Renal pelvis (tissue), 4 donors: ENCODE data around the gene GCGR. TPM values are rescaled to one million over a fixed set of nuclear protein-coding genes. Genes with fewer than 3 reads are reported as not detected.
"Not testable (repeated sequence)": the region's sequence is repeated elsewhere in the genome, so short reads cannot be mapped to it uniquely, and the experiment has no call there.

ENCODE experiments used
- DNase-seq: peaks from one replicate; pipeline ENCODE4 v3.0.0-alpha.2; 2013
- polyA plus RNA-seq, 3 donors: library from polyadenylated mRNA; unstranded; fragments of 120-200 nt; gene quantifications; one replicate each; pipeline ENCODE4 v1.2.1, GENCODE V29; 2013; ENCODE audit not compliant: insufficient read length in 3 of 3

GCGR gene
- polyA plus RNA-seq, 3 donors, result 11.1 to 14.0 (median 12.1) TPM

- DNase-seq, result no peak
Measured at GRCh38 chr17:81831563-81831956, 27.6 kb downstream of the GCGR start.

GRCh38 chr17:81831957-81832607 lies 28.1 kb downstream of the GCGR start:
- DNase-seq, result no peak

DNA sequence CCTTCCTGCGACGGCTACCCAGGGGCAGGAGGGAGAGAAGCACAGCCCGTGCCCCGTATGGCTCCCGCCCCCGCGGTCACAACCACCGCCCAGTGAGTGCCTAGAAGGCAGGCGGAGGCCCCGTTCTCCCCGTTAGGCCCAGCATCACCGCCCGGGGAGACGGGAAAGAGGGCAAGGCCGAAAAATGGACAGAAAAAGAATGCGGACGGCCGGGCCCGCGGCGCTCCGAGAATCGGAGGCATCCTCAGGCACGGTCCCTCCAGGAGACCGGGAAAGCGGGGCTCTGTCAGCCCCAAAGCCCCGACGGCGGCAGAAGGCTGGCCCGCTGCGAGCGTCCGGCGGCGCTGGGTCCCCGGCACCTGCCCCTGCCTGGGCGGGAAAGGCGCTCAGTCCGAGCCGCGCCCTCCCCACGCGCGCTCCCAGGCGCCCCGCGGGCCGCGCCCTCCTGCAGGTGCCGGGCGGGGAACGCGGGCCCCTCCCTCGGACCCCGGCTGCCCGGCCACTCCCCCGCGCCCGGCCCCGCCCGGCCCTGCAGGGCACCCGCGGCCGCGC lies 28.7 kb downstream of the GCGR start:
- DNase-seq, result no peak

GRCh38 chr17:81833160-81833920 lies 29.4 kb downstream of the GCGR start, which contains the start of gene MCRIP1:
Gene MCRIP1 (minus strand): TSS chr17:81833291. CDS start chr17:81824506, 8,785 bp downstream.
- DNase-seq, result peak; percentile 94

DNA sequence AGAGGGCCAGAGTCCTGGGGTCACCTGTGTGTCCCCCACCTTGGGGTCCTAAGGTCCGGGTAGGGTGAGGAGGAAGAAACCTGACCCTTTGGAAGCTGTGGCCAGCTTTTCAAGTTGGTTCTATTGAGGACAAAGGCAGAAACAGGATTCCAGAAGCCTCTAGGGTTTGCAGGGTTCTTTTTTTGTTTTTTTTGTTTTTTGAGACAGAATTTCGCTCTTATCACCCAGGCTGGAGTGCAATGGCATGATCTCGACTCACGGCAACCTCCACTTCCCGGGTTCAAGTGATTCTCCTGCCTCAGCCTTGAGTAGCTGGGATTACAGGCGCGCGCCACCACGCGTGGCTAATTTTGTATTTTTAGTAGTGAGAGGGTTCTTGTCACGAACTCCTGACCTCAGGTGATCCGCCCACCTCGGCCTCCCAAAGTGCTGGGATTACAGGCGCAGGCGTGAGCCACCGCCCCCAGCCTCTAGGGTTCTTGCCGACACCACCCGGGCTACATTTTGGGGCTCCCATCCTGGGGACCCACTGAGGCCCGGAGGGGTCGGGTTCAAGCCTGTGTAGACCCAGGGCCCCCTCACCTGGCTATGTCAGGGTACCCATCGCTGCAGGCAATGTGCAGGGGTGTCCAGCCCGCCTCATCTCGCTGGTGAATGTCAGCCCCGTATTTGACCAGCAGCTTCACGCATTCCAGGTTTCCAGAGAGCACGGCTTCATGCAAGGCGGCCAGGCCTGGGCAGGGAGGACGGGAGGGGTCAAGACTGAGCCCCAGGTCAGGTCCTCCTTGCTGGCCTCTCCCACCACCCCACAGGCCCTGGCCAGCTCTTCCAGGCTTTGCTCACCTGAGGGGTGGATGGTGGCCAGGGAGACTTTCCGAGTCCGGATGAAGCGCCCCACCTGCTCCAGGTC lies 30.2 kb downstream of the GCGR start:
- DNase-seq, result no peak

DNA sequence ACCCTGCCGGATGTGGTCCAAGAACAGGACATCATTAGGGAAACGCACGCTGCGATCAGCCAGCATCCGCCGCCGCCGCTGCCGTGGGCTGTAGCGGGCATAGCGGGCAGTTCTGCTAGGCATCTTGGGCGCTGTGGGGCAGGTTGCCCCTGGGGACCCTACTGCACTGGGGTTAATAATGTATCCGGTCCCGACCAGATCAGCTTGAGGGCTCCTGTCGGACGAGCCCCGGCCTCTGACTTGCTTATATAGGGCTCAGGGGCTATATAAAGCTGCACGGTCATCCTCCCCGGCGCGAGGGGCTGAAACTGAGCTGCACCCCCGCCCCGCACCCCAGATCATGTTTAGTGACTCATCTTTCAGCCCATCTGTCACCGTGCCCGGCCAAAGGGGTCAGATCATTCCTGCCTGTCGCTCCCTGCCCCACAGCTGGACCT lies 30.9 kb downstream of the GCGR start, which contains the start of gene PPP1R27:
PPP1R27 (minus strand) TSS at position 220 of the 437 bp plus-strand sequence; CDS start at position 123, 97 bp downstream.
- DNase-seq, result no peak

- DNase-seq, result no peak
Measured at GRCh38 chr17:81837641-81838040, 33.7 kb downstream of the GCGR start.

- DNase-seq, result no peak
Measured at GRCh38 chr17:81838753-81839255, 34.9 kb downstream of the GCGR start.

- no peak for DNase-seq
Measured at GRCh38 chr17:81839301-81839700, 35.4 kb downstream of the GCGR start.

- DNase-seq, result not testable (repeated sequence)
Measured at GRCh38 chr17:81840059-81840458, 36.1 kb downstream of the GCGR start.

DNA sequence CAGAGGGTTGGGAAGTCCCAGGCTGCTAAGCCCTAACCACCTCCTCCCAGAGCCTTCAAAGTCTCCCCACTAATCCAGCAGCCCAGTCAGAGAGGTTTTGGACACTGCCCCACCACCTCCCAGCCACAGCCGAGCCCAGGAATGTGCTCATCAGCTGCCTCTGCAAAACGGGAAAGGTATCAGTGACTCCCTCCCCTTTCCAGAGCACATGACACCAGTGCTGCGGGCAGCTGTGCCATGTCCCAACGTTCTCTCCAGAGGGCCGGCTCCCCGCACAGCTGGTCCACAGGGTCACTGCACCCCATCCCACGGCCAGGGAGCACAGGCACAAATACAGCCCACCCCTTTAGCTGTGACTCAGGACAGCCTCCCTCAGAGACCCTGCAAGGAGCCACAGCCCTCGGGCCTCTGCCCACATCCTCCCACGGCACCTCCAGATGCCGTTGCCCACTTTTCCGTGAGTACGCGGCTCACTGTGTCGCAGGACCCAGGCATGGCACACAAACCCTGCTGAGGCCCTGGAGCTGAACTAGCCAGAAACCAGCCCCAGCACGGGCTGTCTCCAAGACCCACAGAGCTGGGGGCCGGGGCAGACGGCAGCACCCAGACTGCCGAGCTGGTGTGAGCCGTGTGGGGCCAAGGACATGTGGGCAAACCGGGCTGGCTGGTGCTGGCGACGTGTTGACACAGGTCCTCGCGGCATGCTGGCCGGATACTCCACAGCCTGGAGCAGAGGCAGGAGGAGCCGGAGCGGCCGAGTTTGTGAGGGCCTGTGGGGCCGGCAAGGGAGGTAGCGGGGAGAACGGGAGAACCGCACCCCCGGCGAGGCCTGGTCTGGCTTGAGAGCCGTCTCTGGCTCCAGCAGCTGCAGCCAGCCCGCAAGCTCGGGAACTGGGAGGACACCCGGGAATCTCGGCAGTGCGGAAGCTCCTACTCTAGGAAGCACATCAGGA lies 37.2 kb downstream of the GCGR start:
- DNase-seq, result no peak

- no peak for DNase-seq
Measured at GRCh38 chr17:81841866-81842265, 37.9 kb downstream of the GCGR start.

GRCh38 chr17:81842378-81842724 lies 38.4 kb downstream of the GCGR start:
- DNase-seq, result no peak

- no peak for DNase-seq
Measured at GRCh38 chr17:81842725-81843504, 39.0 kb downstream of the GCGR start.

DNA sequence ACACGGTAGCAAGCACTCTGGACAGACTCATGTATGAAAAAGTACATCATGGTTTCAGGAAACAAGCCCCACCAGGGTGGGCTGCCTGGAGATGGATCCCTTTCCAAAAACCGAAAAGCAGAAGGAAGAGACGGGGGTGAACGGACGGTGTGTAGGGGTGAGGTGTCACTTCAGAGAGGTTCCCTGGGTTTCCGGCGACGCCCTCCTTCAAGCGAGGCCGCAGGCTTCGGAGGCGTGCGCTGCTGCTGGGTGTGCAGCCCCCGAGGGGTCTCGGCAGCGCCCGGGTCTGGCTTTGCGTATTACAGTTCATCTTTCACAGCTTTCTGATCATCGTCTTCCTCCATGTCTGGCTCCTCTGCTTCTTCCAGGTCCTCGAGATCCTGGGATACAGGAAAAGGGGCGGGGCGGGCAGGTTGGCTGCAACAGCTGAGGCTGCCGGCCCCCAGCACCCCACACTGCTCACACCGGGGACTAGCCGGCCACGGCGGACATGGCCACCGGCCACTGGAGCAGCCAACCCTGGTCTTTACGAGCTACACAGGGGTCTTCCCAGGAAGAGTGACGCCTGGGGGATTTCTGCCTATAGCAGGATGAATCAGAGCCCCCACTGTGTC lies 39.9 kb downstream of the GCGR start:
- no peak for DNase-seq

DNA sequence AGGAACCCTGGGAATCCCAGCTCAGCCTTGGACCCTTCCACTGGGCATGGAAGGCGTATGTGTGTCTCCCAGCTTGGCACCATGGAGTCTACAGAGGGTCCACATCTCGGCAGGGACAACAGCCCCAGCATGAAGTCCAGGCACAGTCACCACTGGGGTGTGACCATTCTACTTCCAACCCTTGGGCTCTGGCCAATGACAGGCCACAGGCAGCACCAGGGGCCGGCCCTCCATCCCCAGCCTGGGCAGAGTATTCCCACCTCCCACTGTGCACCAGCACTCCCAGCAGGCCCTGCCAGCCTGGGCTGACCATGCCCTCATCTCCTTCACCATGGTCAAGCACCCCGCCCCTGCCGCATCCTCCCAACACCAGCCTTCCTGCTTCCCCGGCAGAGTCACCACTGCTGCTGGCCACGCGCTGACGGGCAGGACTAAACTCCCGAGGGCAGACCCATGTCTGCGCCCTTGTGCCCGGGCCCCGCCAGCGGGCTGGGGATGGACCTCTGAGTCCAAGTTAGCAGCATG lies 40.4 kb downstream of the GCGR start:
- no peak for DNase-seq

GRCh38 chr17:81844887-81845286 lies 40.9 kb downstream of the GCGR start:
- no peak for DNase-seq

- no peak for DNase-seq
Measured at GRCh38 chr17:81845361-81845760, 41.4 kb downstream of the GCGR start.
